ENCODE measurements around the gene SSH2. TPM values are rescaled to one million over a fixed set of nuclear protein-coding genes. Genes with fewer than 3 reads are reported as not detected.

Gene SSH2
- total and polyA plus RNA-seq, 9 of the 15 experiments (the other 6 are each of a cell fraction or from before 2014, with no cell fraction given), result 3.9 to 16.1 (median 10.2) TPM

DNA sequence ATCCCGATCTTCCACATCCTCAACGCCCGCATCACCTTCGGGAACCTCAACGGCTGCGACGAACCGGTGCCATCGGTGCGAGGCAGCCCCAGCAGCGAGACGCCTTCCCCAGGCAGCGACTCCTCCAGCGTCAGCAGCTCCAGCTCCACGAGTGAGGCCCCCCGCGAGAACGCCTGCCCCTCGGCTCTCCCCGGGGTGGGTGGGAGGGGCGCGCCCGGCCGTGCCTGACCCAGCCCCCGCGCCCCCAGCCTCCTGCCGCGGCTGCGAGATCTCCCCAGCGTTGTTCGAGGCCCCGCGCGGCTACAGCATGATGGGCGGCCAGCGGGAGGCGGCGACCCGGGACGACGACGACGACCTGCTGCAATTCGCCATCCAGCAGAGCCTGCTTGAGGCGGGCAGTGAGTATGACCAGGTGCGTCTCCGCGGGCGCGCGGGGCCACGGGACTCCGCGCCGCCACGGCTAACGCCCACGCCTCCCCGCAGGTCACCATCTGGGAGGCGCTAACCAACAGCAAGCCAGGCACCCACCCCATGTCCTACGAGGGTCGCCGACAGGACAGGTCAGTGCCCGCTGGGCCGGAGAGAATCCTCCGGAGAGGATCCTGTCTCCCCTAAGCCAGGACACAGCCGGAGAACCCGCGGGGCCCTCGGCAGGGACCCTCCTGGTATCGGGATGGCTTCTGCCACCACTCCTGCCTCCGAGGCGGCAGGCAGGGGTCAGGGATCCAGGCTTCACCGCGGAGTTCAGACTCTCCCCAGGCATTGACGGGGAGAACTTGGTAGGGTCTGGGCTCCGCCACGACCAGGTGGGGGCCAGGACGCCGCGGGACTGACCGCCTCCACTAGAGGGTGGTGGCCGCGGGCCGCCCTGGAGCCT, 317.4 kb downstream of the SSH2 start:
- H3K4me2 ChIP-seq (ENCODE audit: insufficient read depth, low read length), result no peak overlapping the region
- no peak overlapping the region for H2AFZ ChIP-seq (ENCODE audit: low read depth, low read length)
- in situ Hi-C loops (cut with MboI), result no loop called here
- no peak for FAIRE-seq
- H3K36me3 ChIP-seq (ENCODE audit: control insufficient read depth, insufficient read depth, low read length), result peaks cover 3% of the 10 kb centered on the region; the same call in 1 of the 3 replicates
- H3K79me2 ChIP-seq (ENCODE audit: control insufficient read depth, insufficient read depth, low read length), result no peaks in the 10 kb centered on the region
- no peak for DNase-seq (ENCODE audit: extremely low read depth in 1 of 4, low spot score in 3 of 4)
- H3K9ac ChIP-seq (ENCODE audit: insufficient read depth in 1 of 2, low read depth in 2 of 2, low read length in 2 of 2), result no peak overlapping the region
- no peaks in the 10 kb centered on the region for H3K27me3 ChIP-seq (ENCODE audit: control insufficient read depth in 2 of 2, insufficient read depth in 2 of 2, low read length in 2 of 2)
- H3K9me3 ChIP-seq (replicated peaks; ENCODE audit: control insufficient read depth, insufficient read depth, low read depth, low read length), result no peaks in the 10 kb centered on the region
- TF ChIP-seq, protein P1, sequence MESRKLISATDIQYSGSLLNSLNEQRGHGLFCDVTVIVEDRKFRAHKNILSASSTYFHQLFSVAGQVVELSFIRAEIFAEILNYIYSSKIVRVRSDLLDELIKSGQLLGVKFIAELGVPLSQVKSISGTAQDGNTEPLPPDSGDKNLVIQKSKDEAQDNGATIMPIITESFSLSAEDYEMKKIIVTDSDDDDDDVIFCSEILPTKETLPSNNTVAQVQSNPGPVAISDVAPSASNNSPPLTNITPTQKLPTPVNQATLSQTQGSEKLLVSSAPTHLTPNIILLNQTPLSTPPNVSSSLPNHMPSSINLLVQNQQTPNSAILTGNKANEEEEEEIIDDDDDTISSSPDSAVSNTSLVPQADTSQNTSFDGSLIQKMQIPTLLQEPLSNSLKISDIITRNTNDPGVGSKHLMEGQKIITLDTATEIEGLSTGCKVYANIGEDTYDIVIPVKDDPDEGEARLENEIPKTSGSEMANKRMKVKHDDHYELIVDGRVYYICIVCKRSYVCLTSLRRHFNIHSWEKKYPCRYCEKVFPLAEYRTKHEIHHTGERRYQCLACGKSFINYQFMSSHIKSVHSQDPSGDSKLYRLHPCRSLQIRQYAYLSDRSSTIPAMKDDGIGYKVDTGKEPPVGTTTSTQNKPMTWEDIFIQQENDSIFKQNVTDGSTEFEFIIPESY (CRISPR knock-in tag; IDR thresholded peaks at IDR 0.05), result peak; percentile 88; the same call in 1 of the 2 replicates
- no peak for TF ChIP-seq PTBP1 (IDR thresholded peaks at IDR 0.05; ENCODE audit: low read depth, low read length)
- ChIA-PET CTCF (ENCODE audit: low intra/inter-chr PET ratio) (no interaction called here), POLR2A (interaction anchor here (1.2 kb wide), 1 partner anchor 16 kb away, joined by 3 read pairs; no protein-coding TSS in a partner anchor)
- ATAC-seq, result no peak
- no peak overlapping the region for H3K4me3 ChIP-seq
- peaks cover 6% of the 10 kb centered on the region for H3K9me1 ChIP-seq (ENCODE audit: control insufficient read depth, insufficient read depth, low read length)
- WGBS (ENCODE audit: insufficient coverage, low coverage, missing lambda C conversion rate), result 95% methylated on average over 26 of the region's 85 CpGs
- peaks cover 16 to 51% of the 10 kb centered on the region in 2 experiments for H3K4me1 ChIP-seq (replicated peaks in 1 of 2; ENCODE audit: control insufficient read depth in 2 of 2, insufficient read depth in 2 of 2, low read length in 2 of 2)
- BruUV-seq (replicated peaks), result no TSS peak
- H3K27ac ChIP-seq (ENCODE audit: extremely low read depth, low read depth, low read length), result no peak overlapping the region
- intact Hi-C loops (cut with micrococcal nuclease), result loop anchor here (10.0 kb wide), 1 partner anchor 468 kb away; no protein-coding TSS in a partner anchor
- H4K20me1 ChIP-seq (replicated peaks; ENCODE audit: control insufficient read depth, insufficient read depth, low read length), result no peaks in the 10 kb centered on the region; the same call in 1 of the 2 replicates
